GM11168 (cell line): ENCODE data around the gene RGS12.
"Not testable (repeated sequence)": the region's sequence is repeated elsewhere in the genome, so short reads cannot be mapped to it uniquely, and the experiment has no call there.

Source experiments
- in situ Hi-C: fragments of 300-500 bp; cut with MboI; formaldehyde crosslinking; loops from one replicate; pipeline ENCODE4 v1.12.0; 2022; ENCODE audit warnings: low sequenced_read_pairs; ENCODE audit not compliant: unreplicated experiment

The RGS12 gene

DNA sequence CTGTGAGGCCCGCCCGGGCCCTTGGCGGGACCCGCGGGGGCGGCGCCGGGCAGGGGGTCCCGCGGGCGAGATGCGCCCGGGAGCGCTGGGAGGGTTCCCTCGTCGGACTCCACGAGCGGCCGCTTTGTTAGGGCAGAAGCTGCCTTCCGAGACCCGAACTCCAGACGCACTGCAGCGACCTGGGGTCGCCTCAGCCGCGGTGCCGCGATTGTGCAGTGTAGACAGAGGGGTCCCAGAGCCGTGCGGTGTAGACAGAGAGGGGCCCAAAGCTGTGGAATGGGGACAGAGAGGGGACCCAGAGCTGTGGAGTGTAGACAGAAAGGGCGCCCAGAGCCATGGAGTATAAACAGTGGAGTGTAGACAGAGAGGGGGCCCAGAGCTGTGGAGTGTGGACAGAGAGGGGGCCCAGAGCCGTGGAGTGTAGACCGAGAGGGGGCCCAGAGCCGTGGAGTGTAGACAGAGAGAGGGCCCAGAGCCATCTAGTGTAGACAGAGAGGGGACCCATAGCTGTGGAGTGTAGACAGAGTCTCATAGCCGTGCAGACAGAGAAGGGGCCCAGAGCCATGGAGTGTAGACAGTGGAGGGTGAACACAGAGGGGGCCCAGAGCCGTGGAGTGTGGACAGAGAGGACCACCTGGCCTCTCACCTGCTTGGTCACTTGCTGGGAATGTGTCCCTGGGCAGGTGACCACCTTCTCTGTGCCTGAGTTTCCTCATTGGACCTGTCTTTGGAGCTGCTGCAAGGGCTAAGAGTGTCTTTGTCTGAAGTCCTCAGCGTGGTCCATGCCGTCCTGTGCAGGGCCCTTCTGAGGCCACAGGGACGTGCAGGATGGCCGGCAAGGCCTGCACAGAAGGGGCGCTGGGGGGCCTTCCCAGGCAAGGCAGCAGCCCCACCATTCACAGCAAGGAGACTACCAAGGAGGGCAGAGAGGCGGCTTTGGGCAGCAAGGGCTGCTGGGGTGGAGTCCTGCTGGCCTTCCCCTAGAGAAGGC, 875 bp downstream of the RGS12 start:
- in situ Hi-C loops, result no loop called here

DNA sequence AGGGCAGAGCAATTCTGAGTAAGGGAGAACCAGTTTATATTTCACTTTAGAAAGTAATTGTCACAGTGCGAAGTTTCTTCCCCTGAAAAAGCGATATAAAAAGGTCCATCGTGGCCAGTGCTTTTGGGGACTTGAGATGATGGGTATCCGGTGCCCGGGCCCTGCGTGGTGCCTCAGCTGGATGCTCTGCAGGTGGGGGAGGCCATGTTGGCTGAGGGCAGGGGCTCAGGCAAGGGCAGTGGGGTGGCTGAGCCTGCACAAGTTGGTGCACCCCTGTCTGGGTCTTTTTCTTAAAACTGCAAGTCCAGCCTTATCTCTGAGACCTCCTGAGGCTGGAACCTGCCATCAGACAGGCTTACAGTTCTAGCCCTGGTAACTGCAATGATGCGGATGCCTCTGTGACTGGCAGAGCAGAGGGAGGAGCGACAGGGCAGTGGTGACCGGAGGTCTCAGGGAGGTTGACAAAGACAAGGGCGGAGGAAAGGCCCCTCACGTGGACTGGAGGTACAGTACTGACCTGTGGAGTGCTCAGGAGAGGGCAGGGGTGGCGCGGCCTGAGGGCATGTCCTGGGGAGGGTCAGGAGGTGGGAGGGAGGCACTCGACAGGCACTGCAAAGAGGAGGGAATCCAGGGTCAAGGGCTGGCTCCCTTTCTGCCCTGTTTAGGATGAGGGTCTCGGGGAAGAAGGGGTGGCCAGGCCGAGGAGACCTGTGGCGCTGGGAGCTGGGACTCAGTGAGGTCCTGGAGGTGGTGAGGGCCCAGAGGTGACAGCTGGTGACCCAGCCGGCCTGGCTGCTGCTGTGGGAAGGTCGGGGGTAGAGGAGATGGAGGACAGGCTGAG, 1.8 kb downstream of the RGS12 start:
- in situ Hi-C loops, result no loop called here

DNA sequence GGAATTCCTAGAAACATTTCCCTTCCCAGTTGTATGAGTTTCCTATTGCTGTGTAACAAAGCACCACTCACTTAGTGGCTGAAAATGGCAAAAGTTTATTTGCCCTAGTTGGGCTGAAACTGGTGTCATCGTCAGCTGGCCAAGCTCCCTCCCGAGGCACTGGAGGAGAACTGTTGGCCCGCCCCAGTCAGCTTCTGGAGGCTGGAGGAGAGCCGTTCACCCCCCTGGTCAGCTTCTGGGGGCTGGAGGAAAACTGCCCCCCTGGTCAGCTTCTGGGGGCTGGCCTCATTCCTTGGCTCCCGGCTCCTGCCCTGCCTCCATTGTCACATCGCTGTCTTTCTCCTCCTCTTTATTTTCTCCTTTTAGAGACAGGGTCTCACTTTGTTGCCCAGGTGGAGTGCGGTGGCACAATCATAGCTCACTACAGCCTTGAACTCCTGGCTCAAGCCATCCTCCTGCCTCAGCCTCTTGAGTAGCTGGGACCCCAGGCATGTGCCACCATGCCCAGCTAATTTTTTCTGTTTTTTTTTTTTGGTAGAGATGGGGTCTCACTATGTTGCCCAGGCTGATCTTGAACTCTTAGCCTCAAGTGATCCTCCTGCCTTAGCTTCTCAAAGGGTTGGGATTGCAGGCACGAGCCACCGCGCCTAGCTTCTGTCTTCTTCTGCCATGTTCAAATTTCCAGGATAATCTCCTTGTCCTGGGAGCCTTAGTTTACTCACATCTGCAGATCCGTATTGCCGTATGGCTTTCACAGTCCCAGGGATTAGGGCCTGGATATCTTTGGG, 3.2 kb downstream of the RGS12 start:
- in situ Hi-C loops, result no loop called here

DNA sequence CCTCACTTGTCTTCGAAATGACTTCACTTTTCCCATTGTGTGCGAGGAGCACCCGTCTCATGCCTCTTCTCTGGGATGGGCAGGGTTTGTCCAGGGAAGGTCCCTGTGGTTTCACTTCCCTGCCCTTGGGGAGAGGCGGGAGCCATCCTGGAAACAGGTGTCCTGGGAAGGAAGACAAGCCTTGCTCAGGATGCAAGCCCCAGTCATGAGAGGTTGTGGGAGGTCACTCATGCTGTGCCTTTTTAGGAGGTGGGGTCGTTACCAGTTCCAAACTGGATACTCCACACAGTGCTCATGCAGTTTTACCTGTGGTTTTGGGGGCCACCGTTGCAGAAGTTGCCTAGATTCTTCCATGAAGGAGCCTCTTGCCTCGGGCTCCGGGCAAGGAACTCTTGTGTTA, 3.8 kb downstream of the RGS12 start:
- in situ Hi-C loops, result no loop called here

DNA sequence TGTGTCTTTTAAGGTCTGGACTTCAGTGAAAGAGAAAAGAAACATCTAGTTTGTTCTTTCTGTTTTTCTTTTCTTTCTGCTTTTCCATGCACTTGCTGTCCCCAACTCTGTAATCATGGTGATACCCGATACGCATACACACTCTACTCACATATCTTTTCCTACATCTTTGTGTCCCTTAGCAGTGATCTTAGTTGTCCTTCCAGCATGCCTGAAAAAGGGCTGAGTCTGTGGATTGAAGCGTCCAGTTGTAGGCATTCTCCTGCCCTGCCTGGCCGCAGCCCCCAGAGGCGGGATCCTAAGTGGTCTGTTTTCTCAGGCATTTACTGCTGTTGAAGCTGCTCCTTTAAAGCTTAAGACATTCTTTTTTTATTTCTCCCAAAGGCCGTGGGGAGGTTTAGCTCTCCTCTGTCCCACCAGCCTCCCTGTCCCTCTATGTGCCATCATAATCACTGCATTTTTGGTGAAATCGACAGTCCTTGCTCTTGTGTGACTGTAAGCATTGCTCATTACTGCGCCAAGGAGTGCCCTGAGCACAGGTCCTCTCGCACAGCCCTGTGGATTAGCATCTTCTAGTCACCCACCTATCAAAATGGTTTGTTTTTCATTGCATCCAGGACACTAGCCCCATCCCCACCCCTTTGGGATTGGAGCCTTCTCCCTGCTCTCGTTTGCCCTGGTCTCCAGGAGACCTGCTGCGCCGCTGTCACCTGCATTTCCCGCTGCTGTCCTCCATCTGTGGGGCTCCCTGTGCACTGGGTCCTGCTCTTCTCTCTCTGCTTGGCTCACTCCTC, 4.4 kb downstream of the RGS12 start:
- in situ Hi-C loops, result no loop called here

DNA sequence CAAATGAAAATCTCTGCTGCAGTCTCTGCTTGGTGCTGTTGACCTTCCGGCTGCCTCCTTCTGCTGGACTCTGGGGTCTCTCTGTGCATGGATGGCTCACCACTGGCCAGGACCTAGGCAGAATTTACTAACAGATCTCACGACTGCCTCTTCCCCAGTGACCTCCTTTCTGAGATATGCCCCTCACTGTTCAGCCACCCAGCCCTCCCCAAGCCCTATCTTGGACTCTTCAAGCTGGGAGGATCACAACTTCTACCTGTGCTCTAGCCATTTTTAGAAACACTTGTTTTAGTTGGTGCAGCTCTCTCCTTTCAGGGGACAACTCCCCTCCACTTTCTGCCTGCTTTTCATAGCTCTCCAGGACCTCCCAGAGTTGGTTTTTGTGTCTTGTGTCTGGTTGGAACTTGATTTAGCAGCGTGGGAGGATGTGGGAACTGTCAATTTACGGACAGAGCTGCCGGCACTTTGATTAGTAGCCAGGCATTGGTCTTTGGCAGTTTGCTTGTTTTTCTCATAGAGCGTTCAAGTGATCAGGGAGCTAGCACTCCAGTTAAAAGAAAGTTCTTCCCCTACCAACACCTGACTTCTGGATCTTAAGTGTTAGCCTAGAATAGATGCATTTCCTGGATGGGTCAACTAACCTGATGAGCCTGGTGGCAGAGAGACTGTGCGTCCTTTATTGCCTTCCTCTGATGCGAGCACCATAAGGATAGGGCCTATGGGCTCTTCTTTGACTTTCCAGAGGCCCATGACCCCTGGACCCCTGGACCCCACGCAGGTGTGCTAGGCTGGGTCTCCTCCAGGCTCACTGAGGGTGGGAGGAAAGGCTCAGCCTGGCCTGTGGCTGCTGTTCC, 6.5 kb downstream of the RGS12 start:
- in situ Hi-C loops, result no loop called here

DNA sequence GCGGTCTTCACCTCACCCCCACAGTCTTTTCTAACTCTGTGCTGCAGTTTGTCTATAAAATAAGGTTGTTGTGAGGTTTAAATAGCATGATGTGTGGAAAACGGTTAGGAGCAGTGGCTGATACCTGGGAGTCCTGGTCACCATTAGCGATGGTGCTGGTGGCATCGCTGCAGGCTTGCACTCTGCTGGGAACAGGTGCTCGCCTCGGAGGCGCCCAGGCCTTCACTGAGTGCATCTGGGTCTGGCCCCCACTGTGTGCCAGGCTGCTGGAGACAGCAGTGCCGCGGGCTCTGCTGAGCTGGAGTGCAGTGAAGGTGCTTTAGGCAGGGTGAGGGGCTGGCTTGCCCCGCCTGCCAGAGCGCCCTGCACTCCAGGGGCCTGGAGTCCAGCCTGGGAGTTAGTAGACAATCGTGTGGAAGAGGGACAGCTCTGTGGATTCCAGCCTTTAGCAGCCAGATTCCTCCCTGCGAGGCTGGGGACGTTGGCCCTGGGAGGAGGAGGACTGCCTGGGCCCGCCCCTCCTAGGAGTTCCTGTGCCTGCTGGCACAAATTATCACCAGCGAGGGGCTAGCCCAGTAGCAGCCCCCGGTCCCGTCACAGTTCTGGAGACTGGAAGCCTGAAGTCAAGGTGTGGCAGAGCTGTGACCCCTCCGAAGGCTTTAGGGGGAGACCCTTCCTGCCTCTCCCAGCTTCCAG, 7.3 kb downstream of the RGS12 start:
- in situ Hi-C loops, result no loop called here

DNA sequence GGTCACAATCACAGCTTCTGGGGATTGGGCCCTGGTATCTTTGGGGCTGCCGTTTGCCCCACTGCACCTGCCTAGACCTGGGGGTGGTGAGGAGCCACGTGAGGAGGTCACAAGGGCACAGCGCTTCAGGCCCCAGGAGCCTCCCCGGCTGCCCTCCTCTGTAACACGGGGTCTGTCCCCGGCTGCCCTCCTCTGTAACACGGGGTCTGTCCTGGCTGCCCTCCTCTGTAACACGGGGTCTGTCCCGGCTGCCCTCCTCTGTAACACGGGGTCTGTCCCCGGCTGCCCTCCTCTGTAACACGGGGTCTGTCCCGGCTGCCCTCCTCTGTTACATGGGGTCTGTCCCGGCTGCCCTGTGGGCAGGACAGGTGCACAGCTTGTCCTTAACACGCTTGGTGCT, 8.1 kb downstream of the RGS12 start:
- in situ Hi-C loops, result not testable (repeated sequence)

DNA sequence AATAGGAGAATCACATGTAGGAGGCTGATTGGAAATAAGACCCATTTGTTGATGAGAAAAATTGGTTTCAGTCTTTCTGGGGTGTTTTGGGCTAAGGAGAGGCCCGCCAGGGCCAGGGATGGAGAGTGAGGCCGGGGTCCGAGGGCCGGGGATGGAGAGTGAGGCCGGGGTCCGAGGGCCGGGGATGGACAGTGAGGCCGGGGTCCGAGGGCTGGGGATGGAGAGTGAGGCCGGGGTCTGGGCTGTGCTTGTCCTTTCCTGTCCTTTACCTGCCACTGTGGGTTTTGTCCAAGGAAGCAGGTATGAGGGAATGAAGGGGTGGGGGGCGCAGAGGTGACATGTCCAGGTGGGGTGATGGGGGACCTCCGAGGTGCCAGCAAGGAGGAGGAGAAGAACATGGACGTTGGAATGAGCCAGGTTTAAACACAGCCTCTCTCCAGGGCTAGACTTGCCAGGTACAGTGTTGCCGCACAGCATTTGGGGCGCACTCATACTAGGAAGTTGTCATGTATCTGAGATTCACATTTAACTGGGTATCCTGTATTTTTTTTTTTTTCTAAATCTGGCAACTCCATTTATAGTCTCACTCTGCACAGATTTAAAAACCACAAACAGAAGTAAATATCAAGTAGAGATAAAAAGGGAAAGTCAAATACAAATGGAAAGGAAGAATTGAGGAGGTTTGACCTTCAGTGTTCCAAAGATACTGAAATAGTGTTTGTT, 8.8 kb downstream of the RGS12 start:
- in situ Hi-C loops, result no loop called here

DNA sequence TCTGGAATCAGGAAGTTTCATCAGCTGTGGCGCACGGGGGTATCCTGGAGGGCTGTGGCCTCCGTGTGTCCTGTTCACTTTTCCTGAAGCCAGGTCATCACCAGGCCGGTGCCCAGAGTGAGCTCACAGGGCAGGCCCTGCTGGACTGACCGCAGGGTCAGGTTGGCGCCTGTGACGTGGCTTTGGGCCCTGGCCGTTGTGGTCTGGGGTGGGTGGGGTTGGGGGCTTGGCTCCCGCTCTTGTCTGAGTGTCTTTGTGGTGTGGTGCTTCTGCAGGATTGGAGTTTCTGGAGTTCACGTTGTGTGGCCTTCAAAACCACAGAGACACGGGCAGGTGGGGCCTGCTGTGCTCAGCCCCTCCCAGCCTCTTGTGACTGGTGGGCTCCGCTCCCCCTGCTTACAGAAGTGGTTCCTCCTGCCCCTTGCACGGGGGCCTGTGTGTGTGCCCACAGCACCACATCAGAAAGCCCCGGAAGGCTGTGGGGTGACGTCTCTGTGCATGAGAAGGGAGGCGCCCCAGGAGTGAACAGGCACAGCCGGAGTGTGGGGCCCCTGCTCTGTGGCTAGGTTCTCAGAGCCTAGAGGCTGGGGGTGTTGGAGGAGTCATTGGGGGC, 9.5 kb downstream of the RGS12 start:
- in situ Hi-C loops, result no loop called here

DNA sequence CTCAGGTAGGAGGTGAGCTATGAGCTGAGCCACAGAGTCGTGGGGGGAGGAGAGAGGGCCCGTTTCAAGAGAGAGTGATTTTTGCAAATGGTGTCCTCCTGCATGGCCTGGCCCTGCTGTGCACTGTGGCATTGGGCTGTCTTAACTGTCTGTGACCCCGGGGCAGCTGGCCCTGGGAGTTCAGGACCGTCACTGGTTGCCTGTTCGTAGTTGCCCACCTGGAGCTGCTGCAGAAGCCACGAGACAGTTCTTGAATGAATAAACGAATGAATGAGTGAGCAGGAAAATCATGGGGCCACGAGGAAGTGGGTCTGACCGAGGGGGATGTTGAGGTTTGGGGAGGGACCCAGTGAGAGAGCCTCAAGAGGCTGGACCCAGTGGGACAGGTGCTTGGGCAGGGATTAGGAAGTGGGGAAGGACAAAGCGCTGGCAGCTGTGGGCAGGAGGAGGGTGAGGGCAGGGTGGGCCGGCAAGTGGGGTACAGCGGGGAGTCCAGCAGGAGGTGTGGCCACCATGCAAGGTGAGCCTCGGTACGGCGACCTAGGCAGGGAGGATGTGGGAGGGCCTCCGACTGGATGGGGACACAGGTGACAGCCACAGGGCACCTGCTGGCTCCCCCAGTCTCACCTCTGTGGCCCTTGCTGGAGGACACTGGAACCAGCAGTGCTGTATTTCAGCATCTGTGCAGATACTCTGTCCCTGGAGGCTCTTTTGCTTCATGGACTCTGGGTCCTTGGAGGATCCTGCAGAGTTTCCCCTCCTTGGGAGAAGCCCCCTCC, 10.2 kb downstream of the RGS12 start:
- in situ Hi-C loops, result no loop called here

DNA sequence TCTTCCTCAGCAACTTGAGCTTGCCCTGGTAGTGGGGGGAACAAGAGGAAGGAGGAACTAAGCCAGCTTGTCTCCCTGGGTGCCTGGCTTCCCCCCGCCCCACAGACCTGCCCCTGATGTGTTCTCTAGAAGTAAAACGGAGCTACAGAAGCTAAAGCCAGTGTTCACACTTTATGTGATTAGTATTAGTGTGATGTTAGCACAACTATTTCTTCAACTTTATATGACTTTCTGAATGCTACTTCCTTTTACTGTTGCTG, 10.7 kb downstream of the RGS12 start:
- in situ Hi-C loops, result no loop called here

DNA sequence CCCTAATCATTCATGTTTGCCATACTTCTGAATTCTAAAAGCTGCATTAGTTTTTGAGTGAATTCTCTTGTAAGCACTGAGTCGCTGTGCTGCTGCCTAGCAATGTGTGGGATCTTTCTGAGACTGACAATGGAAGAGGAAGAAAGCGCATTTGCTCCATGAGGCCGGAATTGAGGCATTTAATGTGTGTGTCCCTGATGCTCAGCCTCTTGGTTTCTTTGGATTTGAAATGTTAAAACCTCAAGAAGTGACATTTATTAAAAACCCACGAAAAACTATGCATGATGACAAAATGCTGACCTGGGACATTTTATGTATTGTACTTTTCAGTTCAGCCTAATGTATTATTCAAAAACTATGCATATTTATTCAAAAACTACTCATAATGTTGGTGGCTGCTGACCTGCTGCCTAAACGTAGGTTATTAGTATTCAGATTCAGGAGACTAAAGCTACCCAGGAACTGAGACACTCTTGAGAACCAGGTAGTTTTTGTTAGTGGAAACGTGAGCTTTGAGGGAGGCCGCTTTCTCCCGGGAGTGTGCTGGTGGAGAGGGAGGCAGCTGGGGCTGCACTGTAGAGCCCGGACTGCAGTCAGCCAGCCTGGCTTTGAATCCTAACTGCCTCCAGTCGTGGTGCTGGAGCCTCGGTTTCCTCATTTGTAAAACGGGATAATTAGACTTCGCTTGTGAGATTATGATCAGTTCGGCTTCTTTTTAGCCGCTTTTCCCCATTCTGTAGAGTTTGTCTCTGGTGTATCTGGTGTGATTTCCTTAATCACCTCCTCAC, 11.3 kb downstream of the RGS12 start:
- in situ Hi-C loops, result no loop called here

DNA sequence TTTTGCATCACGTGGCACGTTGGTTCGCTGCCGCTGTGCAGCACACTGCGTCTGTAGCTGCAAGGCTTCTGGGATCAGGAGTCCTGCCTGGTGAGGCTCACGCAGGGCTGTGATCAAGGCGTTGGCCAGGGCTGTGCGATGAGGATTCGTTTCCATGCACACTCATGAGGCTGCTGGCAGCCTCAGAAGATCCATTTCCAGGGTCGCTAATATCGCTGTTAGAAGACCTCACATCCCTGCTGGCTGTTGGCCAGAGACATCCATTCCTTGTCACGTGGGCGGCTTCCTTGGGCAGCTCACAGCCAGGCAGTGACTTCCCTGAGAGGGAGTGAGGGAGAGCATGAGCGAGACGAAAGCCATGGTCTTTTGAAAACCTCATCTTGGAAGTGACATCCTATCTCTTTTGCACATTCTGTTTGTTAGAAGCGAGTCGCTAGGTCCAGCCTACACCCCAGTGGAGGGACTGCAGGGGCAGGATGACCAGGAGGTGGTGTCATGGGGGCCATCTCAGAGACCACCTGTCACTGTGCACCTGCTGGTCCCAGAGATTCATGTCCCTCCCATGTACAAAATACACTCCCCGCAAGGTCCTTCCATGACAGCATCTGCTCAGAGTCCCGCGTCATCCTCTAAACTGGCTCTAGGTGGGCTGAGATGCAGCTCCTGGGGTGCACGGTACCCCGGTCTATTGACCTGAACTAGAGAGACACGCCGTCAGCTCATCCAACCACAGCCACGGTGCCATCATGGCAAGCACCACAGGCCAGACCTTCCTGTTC, 12.2 kb downstream of the RGS12 start:
- in situ Hi-C loops, result no loop called here
